Sigmoid colon (tissue), 7 donors: ENCODE results near the gene DTWD1. TPM values are rescaled to one million over a fixed set of nuclear protein-coding genes. Genes with fewer than 3 reads are reported as not detected.

Experiments used
- DNase-seq: peaks from one replicate; pipeline ENCODE4 v3.0.0-alpha.2; 2019
- H3K27ac ChIP-seq, 4 donors: fragments of 200-600 bp; sonication (generic); one replicate each; pipeline ENCODE4 v1.5.1; 2016 to 2019; ENCODE audit warnings: mild to moderate bottlenecking in 1 of 4
- H3K27me3 ChIP-seq, 3 donors: fragments of 200-600 bp; sonication (generic); one replicate each; pipeline ENCODE4 v1.5.1; 2019; ENCODE audit warnings: mild to moderate bottlenecking in 1 of 3
- H3K36me3 ChIP-seq, 4 donors: fragments of 200-600 bp; sonication (generic); one replicate each; pipeline ENCODE4 v1.5.1; 2016 to 2019
- H3K4me1 ChIP-seq, 4 donors: fragments of 200-600 bp; sonication (generic); one replicate each; pipeline ENCODE4 v1.5.1; 2017 to 2019
- H3K4me3 ChIP-seq, 4 donors: fragments of 200-600 bp; sonication (generic); one replicate each; pipeline ENCODE4 v1.5.1; 2017 to 2019; ENCODE audit warnings: mild to moderate bottlenecking in 2 of 4, moderate library complexity in 1 of 4
- H3K9me3 ChIP-seq, 4 donors: fragments of 200-600 bp in 3 of 4; sonication (generic) in 3 of 4; one replicate each; pipeline versions ENCODE4 v1.5.1 to v1.6.1; 2013 to 2019
- CTCF ChIP-seq, 4 experiments: fragments of 450-650 bp in 3 of 4; fragments of 200-600 bp in 1 of 4; IDR thresholded peaks; one replicate each; pipeline ENCODE4 v1.5.1; 2016 to 2019; ENCODE audit warnings: antibody characterized with exemption in 4 of 4, mild to moderate bottlenecking in 3 of 4, moderate library complexity in 2 of 4
- EP300 ChIP-seq, 4 donors: sonication (generic); formaldehyde crosslinking; IDR thresholded peaks; one replicate each; pipeline ENCODE4 v1.6.1; 2017; ENCODE audit warnings: antibody characterized with exemption in 4 of 4
- POLR2A ChIP-seq, 2 donors: fragments of 450-650 bp; IDR thresholded peaks; one replicate each; pipeline ENCODE4 v1.6.1; 2016; ENCODE audit warnings: antibody characterized with exemption in 2 of 2, mild to moderate bottlenecking in 2 of 2, moderate library complexity in 2 of 2
- POLR2AphosphoS5 ChIP-seq, 4 donors: sonication (generic); formaldehyde crosslinking; IDR thresholded peaks; one replicate each; pipeline ENCODE4 v1.6.1; 2017; ENCODE audit warnings: antibody characterized with exemption in 4 of 4
- WGBS, 2 donors: extraction: QIAGEN DNeasy Blood & Tissue Kit; methylation state at CpG; one replicate each; pipeline ENCODE4 v1.1.7; 2013; 5-methylcytosine and 5-hydroxymethylcytosine counted together
- intact Hi-C: fragments of 100-400 bp; cut with DNase I; formaldehyde crosslinking; loops from one replicate; pipeline ENCODE4 v1.15.1; 2023
- polyA plus RNA-seq, 3 donors: library from polyadenylated mRNA; stranded (reverse); fragments of 200-250 nt; gene quantifications; one replicate each; pipeline ENCODE4 v1.2.3, GENCODE V29; 2013
- total RNA-seq, 4 donors: library from RNA; depleted of rRNA; stranded (reverse); fragments of >200 nt; gene quantifications; one replicate each; pipeline ENCODE4 v1.1.0, GENCODE V29; 2016
- donor health status: healthy with polysubstance abuse.
- donor health status: Bipolar disorder and iron deficiency.
- donor health status: healthy.

Gene DTWD1
- total and polyA plus RNA-seq, 7 donors, result 10.6 to 39.8 (median 22.7) TPM

GRCh38 chr15:49673861-49674260 is 53.0 kb downstream of the DTWD1 start:
- Histone ChIP-seq H3K27me3 (no peaks in the 10 kb centered on the region), H3K9me3 (no peaks in the 10 kb centered on the region), H3K36me3 (no peaks in the 10 kb centered on the region), H3K4me3 (no peak overlapping the region), H3K4me1 (peaks cover 0 to 17% (median 2%) of the 10 kb centered on the region in 4 donors), H3K27ac (no peak overlapping the region)
- WGBS, 2 donors, result 95 to 96% methylated on average over 1 of the region's 1 CpG
- no peak for DNase-seq
- intact Hi-C loops, result no loop called here
- no peak for TF ChIP-seq CTCF (IDR thresholded peaks at IDR 0.05)
- TF ChIP-seq POLR2AphosphoS5 (IDR thresholded peaks at IDR 0.05), result no peak
- TF ChIP-seq POLR2A (IDR thresholded peaks at IDR 0.05), result no peak
- no peak for TF ChIP-seq EP300 (IDR thresholded peaks at IDR 0.05)

GRCh38 chr15:49674370-49674769 is 53.5 kb downstream of the DTWD1 start:
- TF ChIP-seq CTCF (IDR thresholded peaks at IDR 0.05) (no peak), POLR2AphosphoS5 (IDR thresholded peaks at IDR 0.05) (no peak), EP300 (IDR thresholded peaks at IDR 0.05) (no peak), POLR2A (IDR thresholded peaks at IDR 0.05) (no peak)
- Histone ChIP-seq H3K36me3 (no peaks in the 10 kb centered on the region), H3K9me3 (no peaks in the 10 kb centered on the region), H3K27me3 (no peaks in the 10 kb centered on the region), H3K4me1 (peaks cover 0 to 17% (median 2%) of the 10 kb centered on the region in 4 donors), H3K27ac (no peak overlapping the region), H3K4me3 (no peak overlapping the region)
- DNase-seq, result no peak
- intact Hi-C loops, result no loop called here
- 86 to 91% methylated on average over 1 of the region's 1 CpG for WGBS, 2 donors

GRCh38 chr15:49675041-49675440 is 54.2 kb downstream of the DTWD1 start:
- no peak for TF ChIP-seq POLR2AphosphoS5 (IDR thresholded peaks at IDR 0.05)
- TF ChIP-seq EP300 (IDR thresholded peaks at IDR 0.05), result no peak
- TF ChIP-seq POLR2A (IDR thresholded peaks at IDR 0.05), result no peak
- TF ChIP-seq CTCF (IDR thresholded peaks at IDR 0.05), result no peak

DNA sequence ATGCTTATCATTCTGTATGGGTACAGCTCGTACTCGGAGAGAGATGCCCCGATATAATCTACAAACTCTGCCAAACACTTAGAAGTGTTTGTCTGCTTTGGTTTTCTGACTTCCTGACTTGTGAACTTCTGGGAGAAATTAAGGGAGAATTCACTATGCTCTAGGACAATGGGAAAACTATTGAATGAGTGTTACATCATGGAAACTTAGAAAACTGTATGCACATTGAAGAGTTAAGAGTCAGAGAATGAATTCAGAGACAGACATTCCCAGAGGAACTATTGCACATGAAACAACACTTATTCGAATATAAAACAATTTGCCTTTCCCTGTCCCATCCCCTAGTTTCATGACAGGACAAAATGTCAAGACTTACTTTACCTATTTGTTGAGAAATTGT is 57.8 kb downstream of the DTWD1 start:
- Histone ChIP-seq H3K36me3 (no peaks in the 10 kb centered on the region), H3K4me3 (no peak overlapping the region), H3K9me3 (no peaks in the 10 kb centered on the region), H3K27me3 (no peaks in the 10 kb centered on the region), H3K4me1 (peaks cover 0 to 17% (median 2%) of the 10 kb centered on the region in 4 donors), H3K27ac (no peak overlapping the region)
- DNase-seq, result no peak
- no peak for TF ChIP-seq POLR2AphosphoS5 (IDR thresholded peaks at IDR 0.05)
- TF ChIP-seq CTCF (IDR thresholded peaks at IDR 0.05), result no peak
- no peak for TF ChIP-seq POLR2A (IDR thresholded peaks at IDR 0.05)
- TF ChIP-seq EP300 (IDR thresholded peaks at IDR 0.05), result no peak
- WGBS, 2 donors, result 87 to 90% methylated on average over 4 of the region's 4 CpGs
- intact Hi-C loops, result no loop called here

More at GRCh38 chr15:49675041-49675440, 54.2 kb downstream of the DTWD1 start:
- H3K4me3 ChIP-seq, result no peak overlapping the region
- H3K36me3 ChIP-seq, result no peaks in the 10 kb centered on the region
- H3K27ac ChIP-seq, result peak overlapping the region in 1 of 4 donors; percentile 19
- peaks cover 0 to 17% (median 2%) of the 10 kb centered on the region in 4 donors for H3K4me1 ChIP-seq
- H3K9me3 ChIP-seq, result no peaks in the 10 kb centered on the region
- H3K27me3 ChIP-seq, result no peaks in the 10 kb centered on the region
- intact Hi-C loops, result no loop called here
- DNase-seq, result no peak

GRCh38 chr15:49686599-49686998 is 65.8 kb downstream of the DTWD1 start:
- DNase-seq, result no peak
- H3K4me3 ChIP-seq, result no peak overlapping the region
- no peaks in the 10 kb centered on the region for H3K36me3 ChIP-seq
- no peaks in the 10 kb centered on the region for H3K9me3 ChIP-seq
- no peaks in the 10 kb centered on the region for H3K4me1 ChIP-seq
- H3K27ac ChIP-seq, result no peak overlapping the region
- no peaks in the 10 kb centered on the region for H3K27me3 ChIP-seq
- intact Hi-C loops, result no loop called here
- WGBS, 2 donors, result 81 to 87% methylated on average over 1 of the region's 1 CpG
- TF ChIP-seq CTCF (IDR thresholded peaks at IDR 0.05), result no peak
- peak in 1 of 4 donors; percentile 17 for TF ChIP-seq POLR2AphosphoS5 (IDR thresholded peaks at IDR 0.05)
- TF ChIP-seq POLR2A (IDR thresholded peaks at IDR 0.05), result no peak
- TF ChIP-seq EP300 (IDR thresholded peaks at IDR 0.05), result no peak
